CD4-positive, alpha-beta T cell treated with Interleukin-12 subunit alpha and Interleukin-12 subunit beta, for 1 hour (primary cell): ENCODE results near the gene SORCS1.
"Not testable (repeated sequence)": the region's sequence is repeated elsewhere in the genome, so short reads cannot be mapped to it uniquely, and the experiment has no call there.

Source experiments
- DNase-seq: peaks from one replicate; pipeline ENCODE4 v3.0.0-alpha.2; 2020

Gene SORCS1

DNA sequence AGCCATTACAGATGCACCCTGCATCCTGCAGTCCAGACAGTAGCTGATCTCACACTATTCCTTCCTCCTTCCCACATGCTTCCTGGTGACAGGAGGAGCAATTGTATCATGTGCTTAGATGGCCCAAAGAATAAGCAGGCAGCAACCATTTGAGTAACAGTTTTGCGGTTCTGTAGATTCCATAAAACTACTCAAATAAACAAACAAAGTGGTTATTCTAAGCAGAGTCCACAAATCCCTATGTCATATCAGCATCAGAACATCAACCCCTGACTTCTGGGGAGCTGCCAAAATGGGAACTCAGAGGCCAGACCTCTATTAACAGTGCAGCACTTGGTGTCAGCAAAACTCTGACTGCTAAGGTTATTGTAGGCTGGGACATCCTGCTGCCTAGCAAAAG, 226.0 kb downstream of the SORCS1 start:
- DNase-seq = no peak

DNA sequence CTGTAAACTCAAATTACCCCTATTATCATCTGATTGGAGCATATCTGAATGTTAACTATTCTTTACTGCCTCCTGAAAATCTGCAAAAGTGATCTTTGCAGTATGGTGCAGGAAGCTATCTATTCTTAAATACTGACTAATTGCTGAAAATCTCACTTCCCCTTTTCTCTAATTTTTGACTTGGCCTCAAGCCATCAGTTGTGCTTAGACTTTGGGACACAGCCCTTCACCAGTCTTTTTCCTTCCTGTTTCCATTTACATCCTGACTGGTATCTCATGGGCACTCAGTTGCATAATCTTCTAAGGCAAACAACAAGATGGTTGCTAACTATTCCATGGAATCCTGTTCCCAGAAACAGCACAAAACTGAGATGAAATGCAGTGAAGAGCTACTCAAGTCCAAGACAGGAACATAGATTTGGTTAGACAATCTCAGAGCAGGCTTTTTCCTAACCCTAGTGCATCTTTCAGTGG, 228.5 kb downstream of the SORCS1 start:
- DNase-seq = no peak

DNA sequence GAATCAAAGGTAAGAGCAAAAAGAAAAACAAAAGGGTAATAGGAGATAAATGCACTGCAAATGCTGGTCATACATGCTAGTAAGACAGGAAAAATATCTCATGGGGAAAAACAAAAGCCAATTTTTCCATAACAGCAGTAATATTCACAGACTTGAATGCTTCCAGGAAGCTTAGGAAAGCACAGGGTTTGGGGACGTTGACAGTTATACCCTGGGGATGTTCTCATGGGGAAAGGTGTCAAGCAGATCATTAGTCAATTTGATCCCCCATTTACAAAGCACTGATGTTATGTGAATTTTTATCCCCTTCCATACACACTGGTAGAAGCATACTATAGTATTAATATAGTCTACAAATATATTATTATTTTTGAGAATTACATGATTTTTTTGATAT, 232.7 kb downstream of the SORCS1 start:
- no peak for DNase-seq

DNA sequence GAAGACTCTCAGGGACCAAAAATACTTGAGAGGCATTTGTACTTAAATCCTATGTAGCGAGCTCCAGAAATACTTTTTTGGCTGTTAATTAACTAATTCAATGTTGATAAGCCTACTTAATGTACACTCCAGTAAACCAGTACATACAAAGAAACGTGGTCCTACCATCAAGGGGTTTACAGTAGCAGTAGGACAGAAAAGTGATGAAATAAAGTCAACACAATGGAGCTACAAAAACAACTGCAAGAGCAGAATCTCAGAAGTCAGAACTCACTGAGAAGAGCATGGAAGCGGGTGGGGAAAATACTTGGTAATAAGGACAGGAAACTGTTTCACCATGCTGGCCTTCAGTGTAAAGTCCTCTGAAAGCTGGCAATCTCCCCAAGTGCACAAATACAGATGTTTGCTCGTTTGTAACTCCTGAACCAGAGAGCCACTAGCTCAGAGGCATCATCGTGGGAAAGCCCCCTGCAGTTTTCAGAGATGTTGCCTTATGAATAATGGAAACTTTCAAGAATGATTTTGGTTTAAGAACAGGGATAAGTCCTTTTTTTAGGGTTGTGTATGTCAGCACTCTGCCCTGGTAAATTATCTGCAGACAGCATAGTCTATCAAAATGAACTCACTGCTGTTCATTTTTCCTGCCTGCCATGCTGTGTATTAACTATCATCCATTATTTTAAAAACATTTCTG, 233.2 kb downstream of the SORCS1 start:
- no peak for DNase-seq

DNA sequence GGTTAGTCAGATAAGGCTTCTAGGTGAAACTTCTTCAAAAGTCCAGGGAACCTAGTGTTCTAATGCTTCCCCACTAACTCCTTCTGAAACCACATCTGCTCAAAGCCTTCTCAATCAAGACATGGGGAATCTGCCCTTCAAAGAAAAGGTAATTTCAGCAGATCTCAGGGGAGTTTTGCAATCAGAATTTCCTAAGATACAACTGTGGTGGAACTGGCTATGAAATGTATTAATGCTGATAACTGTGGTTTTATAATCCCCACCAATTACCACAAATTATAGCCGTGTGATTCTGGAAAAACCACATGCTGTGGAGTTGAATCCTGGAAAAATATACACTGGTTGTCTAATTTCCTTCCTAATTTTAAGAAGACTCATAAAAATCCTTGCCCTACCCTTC, 233.8 kb downstream of the SORCS1 start:
- DNase-seq = no peak

DNA sequence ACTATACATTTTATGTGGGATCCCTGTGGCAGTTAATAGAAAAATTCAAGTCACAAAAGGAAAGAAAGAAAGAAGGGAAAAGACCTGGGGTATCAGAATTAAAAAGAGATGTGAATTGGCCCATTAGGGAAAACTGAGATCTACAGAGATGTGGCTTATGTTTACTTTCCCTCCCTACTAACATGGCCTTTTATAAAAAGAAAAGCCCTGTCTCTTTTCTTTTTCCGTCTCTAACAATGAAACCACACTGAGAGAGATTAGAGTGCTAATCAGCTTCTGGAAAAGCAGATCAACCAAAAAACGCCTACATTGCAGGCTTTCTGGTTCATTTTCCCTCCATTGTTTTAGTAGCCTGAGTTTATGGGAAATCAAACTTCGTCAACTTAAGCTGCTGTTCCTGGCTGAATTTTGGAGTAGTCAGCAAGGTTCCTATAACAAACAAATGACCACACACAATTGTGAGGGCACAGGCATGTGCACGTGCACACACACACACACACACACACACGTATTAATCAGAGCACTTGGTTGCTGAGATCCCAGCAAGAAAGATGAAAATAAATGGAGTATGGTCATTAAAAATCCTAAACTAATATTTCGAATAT, 235.1 kb downstream of the SORCS1 start:
- DNase-seq = no peak

DNA sequence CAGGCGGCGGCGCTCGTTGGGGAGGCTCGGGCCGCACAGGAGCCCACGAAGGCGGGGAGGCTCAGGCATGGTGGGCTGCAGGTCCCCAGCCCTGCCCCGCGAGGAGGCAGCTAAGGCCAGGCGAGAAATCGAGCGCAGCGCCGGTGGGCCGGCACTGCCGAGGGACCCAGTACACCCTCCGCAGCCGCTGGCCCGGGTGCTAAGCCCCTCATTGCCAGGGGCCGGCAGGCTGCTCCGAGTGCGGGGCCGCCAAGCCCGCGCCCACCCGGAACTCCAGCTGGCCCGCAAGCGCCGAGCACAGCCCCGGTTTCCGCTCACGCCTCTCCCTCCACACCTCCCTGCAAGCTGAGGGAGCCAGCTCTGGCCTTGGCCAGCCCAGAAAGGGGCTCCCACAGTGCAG, 236.4 kb downstream of the SORCS1 start:
- not testable (repeated sequence) for DNase-seq

DNA sequence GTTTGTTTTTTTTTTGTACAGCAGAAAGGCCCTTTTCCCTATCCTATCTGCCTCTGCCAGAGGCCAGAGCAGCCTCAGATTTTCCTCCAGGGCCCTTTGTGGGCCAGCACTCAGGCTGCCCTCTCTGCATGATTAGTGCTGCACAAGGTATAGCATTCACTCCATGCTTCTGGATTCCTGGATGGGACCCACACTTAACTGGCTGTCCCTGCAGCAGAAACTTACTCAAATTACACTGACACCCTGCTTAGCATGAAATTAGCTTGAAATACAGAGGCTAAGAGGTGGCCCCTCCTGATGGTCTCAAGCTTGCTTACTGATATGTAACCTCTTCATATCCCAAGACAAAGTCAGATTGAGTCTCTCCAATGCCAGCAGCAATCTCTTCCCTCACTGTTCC, 239.3 kb downstream of the SORCS1 start:
- no peak for DNase-seq

DNA sequence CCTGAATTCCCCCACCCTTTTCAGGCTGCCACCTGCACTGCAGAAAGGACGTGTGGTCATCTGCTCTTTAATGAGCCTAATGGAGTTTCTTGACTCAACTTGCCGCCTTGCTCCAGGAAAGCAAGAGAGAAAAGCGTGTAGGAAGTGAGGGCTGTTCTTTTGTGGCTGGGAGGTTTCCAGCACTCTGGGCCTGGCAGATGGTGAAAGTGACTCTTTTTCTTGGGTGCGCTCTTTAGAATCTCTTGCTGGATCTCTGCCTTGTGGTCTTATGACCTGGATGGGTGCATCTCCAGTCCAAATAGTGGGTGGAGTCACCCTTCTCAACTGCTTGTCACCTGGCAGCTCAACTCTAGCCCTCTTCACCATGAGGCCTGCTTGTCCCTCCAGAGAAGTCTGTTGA, 244.0 kb downstream of the SORCS1 start:
- DNase-seq = no peak

DNA sequence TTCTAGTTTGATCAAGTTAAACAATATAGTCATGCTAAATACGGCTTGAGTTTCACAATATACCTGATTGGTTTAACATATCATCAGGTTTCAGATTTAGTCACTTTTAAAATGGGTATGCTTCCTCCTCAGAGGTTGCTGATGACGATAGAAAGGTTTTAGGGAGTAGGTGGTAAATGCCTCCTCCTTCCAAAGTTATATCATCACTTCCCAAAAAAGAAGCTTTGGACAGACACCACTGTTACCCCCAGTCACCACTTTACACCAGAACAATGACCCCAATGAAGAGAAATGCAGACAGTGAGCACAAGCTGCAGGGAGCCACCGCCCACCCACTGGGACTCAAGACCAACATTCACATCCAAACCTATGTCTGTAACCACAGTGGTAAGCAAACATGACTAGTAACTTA, 244.6 kb downstream of the SORCS1 start:
- no peak for DNase-seq

DNA sequence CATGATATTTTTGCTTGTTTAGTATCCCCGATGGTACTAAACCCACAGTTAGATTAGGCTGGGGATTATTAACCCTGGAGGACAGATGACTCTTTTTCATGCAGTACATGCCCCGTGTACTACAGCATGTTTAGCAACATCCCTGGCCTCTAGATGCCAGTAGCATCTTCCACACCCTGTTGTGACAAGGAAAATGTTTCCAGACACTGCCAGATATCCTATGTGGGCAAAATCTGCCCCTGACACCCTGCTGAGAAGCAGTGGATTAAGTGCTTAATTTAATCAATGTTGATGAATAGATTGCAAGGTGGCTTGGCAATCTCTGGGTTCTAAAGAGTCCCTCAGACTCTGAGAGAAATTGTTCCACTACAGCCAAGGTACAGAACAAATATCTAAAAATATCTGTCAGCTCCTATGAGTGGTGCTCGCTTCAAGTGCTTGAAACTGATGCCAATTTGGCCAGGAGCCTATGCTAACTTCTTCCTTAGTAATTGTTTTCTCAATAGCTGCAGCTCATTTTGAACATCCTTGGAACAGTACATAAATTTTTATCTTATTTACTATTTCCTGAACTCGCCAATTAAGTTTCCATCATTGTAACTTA, 247.0 kb downstream of the SORCS1 start:
- no peak for DNase-seq

DNA sequence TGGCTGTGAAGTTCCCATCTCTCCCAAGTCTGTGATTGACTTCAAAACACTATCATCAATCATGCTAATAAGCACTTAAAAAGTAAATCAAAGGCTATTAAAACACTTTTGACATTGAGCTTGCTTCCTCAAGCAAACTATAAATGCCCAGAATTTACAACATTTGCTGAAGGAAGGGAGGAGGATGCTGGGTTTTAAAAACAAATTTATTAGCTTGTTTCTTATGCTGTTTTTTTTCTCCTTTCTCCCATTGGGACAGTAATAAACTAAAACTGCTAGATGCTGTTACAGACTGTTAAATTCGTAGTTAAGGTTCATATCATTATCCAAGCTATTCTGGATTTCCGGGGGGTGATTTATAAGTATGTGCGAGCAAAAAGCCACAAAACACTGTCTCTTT, 250.5 kb downstream of the SORCS1 start:
- DNase-seq = no peak

DNA sequence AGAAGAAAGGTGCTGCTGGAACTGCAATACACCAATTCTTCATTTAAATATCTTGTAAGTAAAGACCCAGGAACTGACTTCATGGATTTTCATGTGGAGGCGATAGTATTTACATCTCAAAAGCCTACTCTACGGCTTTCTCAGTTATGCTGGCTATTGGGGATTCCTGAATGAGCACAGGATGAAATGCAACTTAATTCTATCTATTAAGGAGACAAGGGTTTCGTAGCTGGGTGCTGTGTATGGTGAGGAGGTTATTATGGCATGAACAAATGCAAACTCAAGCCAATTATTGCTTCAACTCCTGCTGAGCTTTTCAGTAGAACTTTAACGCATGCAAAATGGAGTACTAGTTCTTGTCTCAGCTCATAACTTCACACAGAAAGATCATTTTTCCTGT, 251.2 kb downstream of the SORCS1 start:
- DNase-seq = no peak

DNA sequence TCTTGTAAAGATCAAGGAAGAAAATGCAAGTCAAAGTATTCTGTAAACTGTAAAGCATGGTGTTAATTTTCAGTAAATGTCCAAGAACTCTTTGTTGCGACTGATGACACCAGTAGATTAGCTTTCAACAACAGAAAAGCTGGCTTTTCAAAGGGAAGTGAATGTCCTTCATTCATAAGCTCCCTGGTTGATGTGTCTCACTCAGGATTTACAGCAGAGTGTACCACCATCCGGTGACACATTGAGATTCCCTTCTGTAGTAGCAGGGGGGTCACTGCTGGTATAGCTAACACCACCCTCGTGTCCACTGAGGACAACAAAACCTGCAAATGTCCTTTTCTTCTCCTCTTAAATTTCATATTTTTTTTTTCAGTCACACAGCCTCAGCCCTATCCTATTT, 253.4 kb downstream of the SORCS1 start:
- no peak for DNase-seq

DNA sequence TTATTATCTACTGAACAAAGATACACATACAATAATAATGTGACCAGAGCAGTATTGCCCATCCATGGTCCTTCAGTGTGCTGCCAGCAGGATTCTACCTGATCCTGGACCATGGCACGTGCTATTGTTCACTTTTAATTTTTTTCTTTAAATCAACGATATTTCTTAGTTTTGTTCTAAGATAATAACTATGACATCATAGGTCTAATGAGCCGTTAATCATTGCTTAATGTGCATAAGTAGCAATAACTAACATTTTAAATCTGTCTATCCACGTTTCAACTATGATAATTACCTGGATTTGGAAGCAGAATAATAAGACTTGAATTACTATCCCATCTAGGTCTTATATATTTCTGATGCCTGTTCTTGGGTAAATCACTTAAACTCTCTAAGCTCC, 253.8 kb downstream of the SORCS1 start:
- DNase-seq = no peak

DNA sequence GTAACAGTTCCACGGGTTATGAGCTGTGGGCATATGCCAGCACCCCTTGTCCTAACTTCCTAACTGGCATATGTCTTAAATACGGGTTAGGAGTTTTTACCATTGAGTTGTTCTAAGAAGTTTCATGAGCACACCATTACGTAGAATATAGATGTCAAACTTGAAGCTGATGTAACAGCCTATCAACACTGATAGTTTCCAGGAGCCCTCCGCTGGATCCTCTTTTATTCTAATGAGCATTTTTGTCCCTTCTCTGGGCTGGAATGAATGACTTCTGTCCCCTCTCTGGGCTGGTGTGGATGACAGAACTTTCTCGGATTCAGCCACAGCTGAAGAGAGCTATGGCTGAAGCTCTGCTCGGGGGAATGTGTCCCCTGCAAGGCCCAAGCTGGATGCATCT, 256.3 kb downstream of the SORCS1 start:
- DNase-seq = no peak

DNA sequence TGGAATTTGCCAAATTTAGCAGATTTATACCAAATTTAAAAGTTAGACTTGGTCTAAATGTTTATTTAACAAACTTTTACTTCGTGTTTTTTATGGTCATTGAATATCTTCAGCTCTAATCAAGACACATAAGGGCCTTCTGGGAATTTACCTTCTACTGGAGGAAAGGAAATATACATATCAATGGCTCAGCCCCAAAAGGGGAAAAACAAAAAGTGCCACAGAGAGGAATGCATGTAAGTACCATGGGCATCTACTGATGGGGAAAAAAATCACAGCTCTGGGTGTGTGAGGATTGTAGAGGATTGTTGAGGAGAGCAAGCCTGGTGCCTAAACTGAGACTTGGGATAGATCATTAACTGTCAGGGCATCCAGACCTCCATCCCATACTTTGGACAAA, 260.3 kb downstream of the SORCS1 start:
- DNase-seq = no peak

DNA sequence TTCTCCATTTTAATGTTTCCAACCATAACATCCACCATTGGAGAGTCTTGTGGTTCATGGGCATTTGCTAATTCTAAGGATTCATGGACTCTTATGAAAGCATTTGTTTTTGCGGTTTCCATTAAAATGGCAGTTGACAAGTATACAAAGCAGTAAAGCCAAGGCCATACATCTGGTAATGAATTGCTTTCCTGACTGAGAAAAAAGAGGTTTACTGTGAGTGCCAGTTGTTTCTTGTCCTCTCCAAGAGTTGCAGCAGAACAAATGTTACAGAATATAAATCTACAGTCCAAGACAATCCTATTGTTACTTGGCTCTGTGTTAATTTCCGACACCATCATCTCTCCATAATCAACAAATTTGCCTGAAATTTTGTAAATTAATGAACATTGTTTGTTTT, 261.3 kb downstream of the SORCS1 start:
- DNase-seq = no peak

DNA sequence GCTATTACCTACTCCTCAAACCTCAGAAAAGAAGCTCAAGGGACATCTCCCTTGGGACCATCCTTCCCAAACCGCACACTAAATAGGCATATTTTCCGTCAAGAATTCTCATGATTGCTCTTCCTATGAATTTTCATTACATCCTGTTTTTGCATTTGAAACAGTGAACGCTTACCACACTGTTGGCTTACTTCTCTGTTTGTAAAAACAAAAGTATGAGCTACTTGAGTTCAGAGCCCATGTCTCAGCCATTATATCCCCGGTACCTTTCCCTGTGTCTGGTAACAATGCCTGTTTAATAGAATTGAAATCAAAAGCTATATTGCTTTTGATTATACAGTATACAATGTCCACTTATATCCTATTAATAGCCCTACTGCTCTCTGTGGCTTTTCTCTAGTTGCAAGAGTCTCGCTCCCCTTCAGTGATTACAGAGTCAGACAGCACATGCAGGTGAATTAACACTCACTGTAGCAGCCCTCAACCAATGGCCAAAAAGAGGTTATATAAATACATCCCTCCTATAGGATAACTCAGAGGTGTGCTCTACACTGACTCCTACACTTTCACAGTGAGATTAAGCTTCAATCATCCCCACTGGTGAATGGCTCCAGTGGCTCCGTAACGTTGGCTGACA, 264.4 kb downstream of the SORCS1 start:
- no peak for DNase-seq

DNA sequence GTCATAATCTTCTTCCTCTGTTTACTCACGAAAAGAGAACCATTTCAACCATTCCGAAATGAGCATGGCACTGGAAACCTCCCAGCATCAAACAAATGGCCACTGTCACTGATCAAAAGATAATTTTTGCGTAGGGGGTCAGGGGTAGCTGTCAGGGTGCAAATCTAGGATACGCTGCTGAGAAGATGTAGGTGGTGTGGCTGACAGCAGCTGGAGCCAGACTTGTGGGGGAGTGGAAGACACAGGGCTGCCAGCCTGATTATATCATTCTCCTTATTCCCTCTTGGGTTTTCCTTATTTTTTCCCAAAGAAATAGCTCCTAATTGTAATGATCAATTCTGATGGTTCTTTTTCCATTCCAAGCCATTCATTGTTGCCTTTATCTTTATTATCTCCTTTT, 266.1 kb downstream of the SORCS1 start:
- no peak for DNase-seq

DNA sequence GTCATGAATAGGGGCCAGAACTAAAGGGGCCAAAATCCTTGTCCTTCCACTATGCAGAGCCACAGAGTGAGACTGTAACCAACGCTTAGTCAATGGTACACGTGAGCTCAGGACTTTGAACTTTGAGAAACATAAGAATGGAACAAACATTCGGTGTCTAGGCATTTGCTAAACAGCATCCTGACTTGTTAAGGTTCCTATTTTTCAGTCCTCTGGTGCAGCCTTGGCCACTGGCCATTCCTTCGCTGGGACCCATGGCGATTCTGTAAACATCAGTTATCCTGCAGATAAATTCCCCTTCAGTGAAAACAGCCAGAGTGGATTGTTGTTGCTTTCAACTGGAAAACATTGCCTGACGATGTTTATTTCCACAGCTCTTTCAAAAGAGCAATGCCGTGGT, 266.8 kb downstream of the SORCS1 start:
- DNase-seq = no peak

DNA sequence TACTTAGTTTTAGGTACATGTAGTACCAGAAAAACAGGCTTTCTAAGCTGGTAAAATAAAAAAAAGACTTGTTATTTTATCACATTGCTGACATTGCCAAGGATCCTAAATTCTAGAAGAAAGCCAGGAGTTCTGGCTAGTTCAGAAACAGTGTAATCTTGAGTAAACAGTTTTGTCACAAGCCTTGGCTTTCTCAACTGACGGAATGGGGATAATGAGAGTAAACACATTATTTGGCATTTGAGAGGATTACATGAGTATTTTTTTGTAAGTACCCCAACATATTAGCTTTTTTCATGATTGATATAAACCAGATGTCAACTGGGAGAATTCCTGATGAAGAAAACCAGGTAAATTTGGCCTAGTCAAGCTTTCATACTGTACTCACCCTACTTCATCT, 269.8 kb downstream of the SORCS1 start:
- no peak for DNase-seq

DNA sequence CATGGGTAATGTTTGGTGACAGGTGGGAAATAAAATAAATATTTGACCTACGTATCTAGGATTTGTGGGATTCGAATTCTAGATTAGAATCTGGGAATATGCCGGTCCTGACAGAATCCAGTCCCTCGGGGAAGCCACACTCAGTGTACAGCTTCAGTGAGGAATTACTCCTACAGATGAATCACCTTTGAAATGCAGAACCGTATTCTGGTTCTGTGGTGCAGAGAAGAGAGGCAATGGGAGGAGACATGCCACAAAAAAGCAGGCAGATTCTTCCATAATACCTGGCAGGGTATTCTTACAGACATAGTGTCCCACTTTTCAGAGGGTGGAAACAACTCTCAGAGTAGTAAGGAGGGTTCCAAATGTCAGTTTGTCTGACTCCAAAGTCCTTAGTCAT, 286.9 kb downstream of the SORCS1 start:
- no peak for DNase-seq

DNA sequence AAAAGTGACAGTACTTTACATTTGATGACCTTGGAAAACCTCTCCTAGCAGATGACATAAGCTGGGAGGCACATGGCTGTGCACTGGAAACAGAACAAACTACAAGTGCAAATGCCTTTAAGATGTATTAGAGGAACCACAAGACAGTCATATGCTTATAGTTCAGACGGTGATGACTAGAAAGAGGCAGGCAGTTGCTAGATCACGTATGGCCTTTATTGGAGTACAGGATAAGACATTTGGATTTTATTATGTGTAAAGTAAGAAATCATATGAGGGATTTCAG, 290.0 kb downstream of the SORCS1 start:
- DNase-seq = no peak
